Transverse colon (tissue), 4 donors: ENCODE measurements around the gene WNT5A. TPM values are rescaled to one million over a fixed set of nuclear protein-coding genes. Genes with fewer than 3 reads are reported as not detected.
A peak's percentile ranks its signal among the peaks of the same experiment; 100 is the strongest.

Source experiments
- DNase-seq: peaks from one replicate; pipeline ENCODE4 v3.0.0-alpha.2; 2019
- H3K27ac ChIP-seq, 4 donors: fragments of 200-600 bp; sonication (generic); 2 replicates each; pipeline ENCODE4 v1.5.1; 2016 to 2018; ENCODE audit warnings: inconsistent platforms in 4 of 4
- H3K27me3 ChIP-seq: fragments of 200-600 bp; sonication (generic); 2 replicates; pipeline ENCODE4 v1.5.1; 2017; ENCODE audit warnings: inconsistent platforms
- H3K36me3 ChIP-seq, 4 donors: fragments of 200-600 bp; sonication (generic); 2 replicates each; pipeline ENCODE4 v1.5.1; 2017 to 2019; ENCODE audit warnings: inconsistent platforms in 4 of 4
- H3K4me1 ChIP-seq, 4 donors: fragments of 200-600 bp; sonication (generic); 2 replicates each; pipeline ENCODE4 v1.5.1; 2017 to 2020; ENCODE audit warnings: inconsistent platforms in 4 of 4
- H3K4me3 ChIP-seq, 4 donors: fragments of 200-600 bp; sonication (generic); 1 replicate in 1 of 4; 2 replicates in 3 of 4; pipeline versions ENCODE4 v1.5.1 to v1.6.1; 2017 to 2019; ENCODE audit warnings: inconsistent platforms in 4 of 4
- H3K9me3 ChIP-seq, 2 donors: fragments of 200-600 bp; sonication (generic); 2 replicates each; pipeline ENCODE4 v1.5.1; 2017 to 2019; ENCODE audit warnings: inconsistent platforms in 2 of 2
- EP300 ChIP-seq: sonication (generic); formaldehyde crosslinking; IDR thresholded peaks from one replicate; pipeline ENCODE4 v1.6.1; 2017; ENCODE audit warnings: antibody characterized with exemption, low read depth
- POLR2A ChIP-seq: fragments of 450-650 bp; IDR thresholded peaks from one replicate; pipeline ENCODE4 v1.6.1; 2016; ENCODE audit warnings: antibody characterized with exemption, mild to moderate bottlenecking, moderate library complexity
- POLR2AphosphoS5 ChIP-seq, 3 donors: sonication (generic); formaldehyde crosslinking; IDR thresholded peaks; one replicate each; pipeline ENCODE4 v1.6.1; 2016; ENCODE audit warnings: antibody characterized with exemption in 3 of 3
- WGBS, 2 donors: methylation state at CpG; one replicate each; pipeline ENCODE4 v1.1.5; 2018; ENCODE audit warnings: low coverage in 1 of 2; 5-methylcytosine and 5-hydroxymethylcytosine counted together
- in situ Hi-C, 4 donors: fragments of 200-750 bp; cut with MboI; loops; one replicate each; pipeline versions ENCODE4 v1.15.0 to v1.15.1; 2017; ENCODE audit warnings: low sequenced_read_pairs in 3 of 4, low pct_ligation_motif_present in 1 of 4, low pct_unique_long_range_greater_than_20kb in 1 of 4
- intact Hi-C: fragments of 100-400 bp; cut with DNase I; formaldehyde crosslinking; loops from one replicate; pipeline ENCODE4 v1.15.1; 2023; ENCODE audit warnings: low total_unique reads
- total RNA-seq, 4 donors: library from RNA; depleted of rRNA; stranded (reverse); fragments of >200 nt; gene quantifications; one replicate each; pipeline ENCODE4 v1.1.0, GENCODE V29; 2016
- TF ChIP-seq, protein P1 (sequence below), 5 experiments: fragments of 200-600 bp in 3 of 5; fragments of 450-650 bp in 2 of 5; sonication (generic) in 3 of 5; IDR thresholded peaks; 1 replicate in 2 of 5; 2 replicates in 3 of 5; pipeline ENCODE4 v1.5.1; 2016 to 2017; ENCODE audit warnings: antibody characterized with exemption in 5 of 5, inconsistent platforms in 3 of 5, mild to moderate bottlenecking in 2 of 5, moderate library complexity in 1 of 5

The WNT5A gene
- total RNA-seq, 4 donors from 2014 or later: 2.6 to 15.9 (median 5.5) TPM

DNA sequence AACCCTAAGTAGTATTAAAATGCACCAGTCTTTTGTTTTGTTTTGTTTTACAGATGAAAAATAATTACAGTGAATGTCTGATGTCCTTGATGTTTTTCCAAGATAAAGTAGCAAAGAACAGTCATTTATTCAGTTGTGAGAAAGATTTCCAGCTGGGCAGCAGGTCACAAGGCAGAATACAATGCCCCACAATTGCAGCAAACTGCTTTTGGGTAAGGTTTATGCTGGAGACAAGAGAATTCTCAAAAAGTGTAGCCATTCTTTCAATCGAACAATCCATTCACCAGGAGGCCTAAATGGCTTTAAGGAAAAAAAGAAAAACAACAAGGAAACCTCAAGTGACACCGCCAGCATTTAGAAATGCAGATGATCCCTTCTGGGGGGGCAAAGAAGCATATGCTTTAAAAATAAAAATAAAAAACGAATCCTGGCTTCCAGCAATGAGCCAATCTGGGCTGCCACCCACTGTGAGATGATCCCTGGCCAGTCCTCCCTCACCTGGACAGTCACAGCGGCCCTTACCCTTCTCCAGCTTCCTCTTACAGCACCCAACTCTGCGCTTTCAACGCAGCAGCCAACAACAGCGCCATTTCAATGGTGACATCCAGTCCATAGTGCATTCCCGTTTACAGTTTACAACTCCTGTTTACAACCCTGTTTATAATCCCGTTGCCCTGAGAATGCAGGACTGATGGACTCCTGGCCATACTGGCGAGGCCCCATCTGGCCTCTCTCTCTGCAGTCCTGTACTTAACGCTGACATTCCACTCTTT, 25.7 kb upstream of the WNT5A start:
- intact Hi-C loops: no loop called here
- H3K27ac ChIP-seq: no peak overlapping the region
- no peaks in the 10 kb centered on the region for H3K9me3 ChIP-seq
- H3K27me3 ChIP-seq: peaks cover 13% of the 10 kb centered on the region
- in situ Hi-C loops: no loop called here
- no peak overlapping the region for H3K4me3 ChIP-seq
- TF ChIP-seq, protein P1, sequence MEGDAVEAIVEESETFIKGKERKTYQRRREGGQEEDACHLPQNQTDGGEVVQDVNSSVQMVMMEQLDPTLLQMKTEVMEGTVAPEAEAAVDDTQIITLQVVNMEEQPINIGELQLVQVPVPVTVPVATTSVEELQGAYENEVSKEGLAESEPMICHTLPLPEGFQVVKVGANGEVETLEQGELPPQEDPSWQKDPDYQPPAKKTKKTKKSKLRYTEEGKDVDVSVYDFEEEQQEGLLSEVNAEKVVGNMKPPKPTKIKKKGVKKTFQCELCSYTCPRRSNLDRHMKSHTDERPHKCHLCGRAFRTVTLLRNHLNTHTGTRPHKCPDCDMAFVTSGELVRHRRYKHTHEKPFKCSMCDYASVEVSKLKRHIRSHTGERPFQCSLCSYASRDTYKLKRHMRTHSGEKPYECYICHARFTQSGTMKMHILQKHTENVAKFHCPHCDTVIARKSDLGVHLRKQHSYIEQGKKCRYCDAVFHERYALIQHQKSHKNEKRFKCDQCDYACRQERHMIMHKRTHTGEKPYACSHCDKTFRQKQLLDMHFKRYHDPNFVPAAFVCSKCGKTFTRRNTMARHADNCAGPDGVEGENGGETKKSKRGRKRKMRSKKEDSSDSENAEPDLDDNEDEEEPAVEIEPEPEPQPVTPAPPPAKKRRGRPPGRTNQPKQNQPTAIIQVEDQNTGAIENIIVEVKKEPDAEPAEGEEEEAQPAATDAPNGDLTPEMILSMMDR (IDR thresholded peaks at IDR 0.05): no peak
- TF ChIP-seq EP300 (no peak), POLR2AphosphoS5 (IDR thresholded peaks at IDR 0.05) (no peak), POLR2A (no peak)
- H3K4me1 ChIP-seq: peaks cover 0 to 7% (median 2%) of the 10 kb centered on the region in 4 donors
- peak; percentile 19 for DNase-seq
- WGBS, 2 donors: 57 to 62% methylated on average over 8 to 11 of the region's 11 CpGs
- no peaks in the 10 kb centered on the region for H3K36me3 ChIP-seq

DNA sequence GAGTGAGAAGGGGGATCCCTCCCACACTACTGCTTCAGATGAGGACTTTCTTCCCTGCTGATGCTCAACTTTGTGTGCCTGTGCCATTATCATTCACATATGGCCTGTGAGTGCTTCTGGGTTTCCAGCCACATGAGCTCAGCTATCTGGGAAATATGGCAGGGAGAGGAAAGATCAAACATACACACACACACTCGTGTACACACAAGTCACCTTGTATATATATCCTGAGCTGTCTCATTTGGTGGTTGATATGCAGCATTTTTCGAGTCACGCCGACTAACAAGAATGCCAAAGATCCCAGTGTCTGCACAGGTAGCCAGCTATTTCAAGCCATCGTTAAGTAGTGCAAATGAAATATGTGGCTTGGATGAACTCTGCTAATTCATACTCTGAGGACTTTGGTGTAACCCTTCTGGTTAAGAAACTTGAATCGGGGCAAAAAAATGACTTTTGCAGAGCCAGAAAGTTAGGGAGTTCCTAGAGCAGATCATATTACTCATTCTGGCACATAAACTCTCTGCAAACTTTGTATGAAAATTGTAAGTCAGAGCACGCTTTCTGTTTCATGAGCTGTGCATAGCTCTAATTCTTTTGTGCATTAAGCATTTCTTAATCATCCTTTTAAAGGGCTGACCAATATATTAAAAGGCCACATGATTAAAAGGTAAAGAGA, 24.9 kb upstream of the WNT5A start:
- H3K4me1 ChIP-seq: peaks cover 0 to 7% (median 2%) of the 10 kb centered on the region in 4 donors
- no peak overlapping the region for H3K27ac ChIP-seq
- TF ChIP-seq POLR2A (no peak), POLR2AphosphoS5 (IDR thresholded peaks at IDR 0.05) (no peak), EP300 (no peak)
- TF ChIP-seq, protein P1 (IDR thresholded peaks at IDR 0.05): no peak
- WGBS, 2 donors: 50 to 61% methylated on average over 1 to 7 of the region's 7 CpGs
- in situ Hi-C loops (no loop called here), intact Hi-C loops (no loop called here)
- H3K9me3 ChIP-seq: no peaks in the 10 kb centered on the region
- no peaks in the 10 kb centered on the region for H3K36me3 ChIP-seq
- no peak for DNase-seq
- H3K27me3 ChIP-seq: peaks cover 13% of the 10 kb centered on the region
- no peak overlapping the region for H3K4me3 ChIP-seq

DNA sequence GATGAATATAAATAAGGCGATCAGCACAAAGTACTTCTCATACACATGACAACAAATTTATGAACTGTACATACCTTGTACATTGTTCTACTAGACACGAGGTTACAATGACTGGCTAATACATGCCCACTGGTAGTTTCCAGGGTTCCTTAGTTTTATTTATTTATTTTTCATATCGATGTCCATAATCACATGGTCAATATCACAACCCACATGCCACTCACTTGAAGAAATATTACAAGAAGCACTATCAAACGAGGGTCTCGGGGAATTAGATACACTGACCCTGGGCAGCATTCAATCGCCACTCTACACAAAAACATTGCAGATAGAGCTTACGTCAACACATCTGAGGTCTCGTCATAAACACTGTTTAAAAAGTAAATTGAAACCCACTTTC, 21.2 kb upstream of the WNT5A start:
- intact Hi-C loops (no loop called here), in situ Hi-C loops (no loop called here)
- no peak overlapping the region for H3K4me3 ChIP-seq
- TF ChIP-seq, protein P1 (IDR thresholded peaks at IDR 0.05): no peak
- TF ChIP-seq EP300: no peak
- no peak for TF ChIP-seq POLR2AphosphoS5 (IDR thresholded peaks at IDR 0.05)
- no peak for TF ChIP-seq POLR2A
- peaks cover 0 to 7% (median 2%) of the 10 kb centered on the region in 4 donors for H3K4me1 ChIP-seq
- no peak overlapping the region for H3K27ac ChIP-seq
- no peaks in the 10 kb centered on the region for H3K36me3 ChIP-seq
- no peaks in the 10 kb centered on the region for H3K9me3 ChIP-seq
- WGBS, 2 donors: 81 to 87% methylated on average over 8 of the region's 8 CpGs
- no peaks in the 10 kb centered on the region for H3K27me3 ChIP-seq
- no peak for DNase-seq

DNA sequence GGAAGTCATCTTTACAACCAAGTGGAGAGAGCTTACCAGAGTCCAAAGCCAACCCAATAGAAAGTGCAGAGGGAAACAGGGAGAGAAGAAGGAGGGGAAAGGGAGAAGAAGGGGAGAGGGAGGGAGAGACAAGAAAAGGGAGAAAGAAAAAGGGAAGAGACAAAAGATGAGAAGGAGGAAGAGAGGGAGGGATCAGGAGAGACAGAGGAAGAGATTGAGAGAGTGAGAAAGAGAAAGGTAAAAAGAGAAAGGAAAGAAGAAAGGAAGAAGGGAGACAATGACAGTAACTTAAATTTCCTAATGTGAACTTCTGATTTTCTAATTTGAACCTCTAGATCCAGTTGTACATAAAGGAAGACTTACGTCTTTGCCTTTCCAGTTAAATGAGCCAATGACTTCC, 20.7 kb upstream of the WNT5A start:
- intact Hi-C loops: no loop called here
- no peak overlapping the region for H3K4me3 ChIP-seq
- WGBS, 2 donors: 71 to 84% methylated on average over 1 of the region's 1 CpG
- in situ Hi-C loops: no loop called here
- no peaks in the 10 kb centered on the region for H3K36me3 ChIP-seq
- TF ChIP-seq, protein P1 (IDR thresholded peaks at IDR 0.05): no peak
- TF ChIP-seq EP300: no peak
- TF ChIP-seq POLR2AphosphoS5 (IDR thresholded peaks at IDR 0.05): no peak
- no peak for TF ChIP-seq POLR2A
- no peak overlapping the region for H3K27ac ChIP-seq
- H3K27me3 ChIP-seq: no peaks in the 10 kb centered on the region
- no peaks in the 10 kb centered on the region for H3K9me3 ChIP-seq
- H3K4me1 ChIP-seq: peaks cover 0 to 5% (median 0%) of the 10 kb centered on the region in 4 donors
- DNase-seq: no peak
